Adrenal gland (tissue), 5 donors: Measurements from ENCODE around the gene CNTD1.

Experiments
- CTCF ChIP-seq, 6 experiments: fragments of 450-650 bp in 4 of 6; fragments of 200-600 bp in 2 of 6; sonication (generic) in 1 of 6; IDR thresholded peaks; 1 replicate in 5 of 6; 2 replicates in 1 of 6; pipeline versions ENCODE4 v1.5.1 to v1.8.0; 2016 to 2021; ENCODE audit warnings: antibody characterized with exemption in 6 of 6, mild to moderate bottlenecking in 2 of 6, moderate library complexity in 1 of 6
- POLR2A ChIP-seq, 2 donors: fragments of 450-650 bp; IDR thresholded peaks; one replicate each; pipeline ENCODE4 v1.6.1; 2017; ENCODE audit warnings: antibody characterized with exemption in 2 of 2, mild to moderate bottlenecking in 2 of 2, moderate library complexity in 1 of 2
- donor health status: DM: no; HTN: no; CAD: no.

GRCh38 chr17:42779304-42779935 lies 19.2 kb upstream of the CNTD1 start:
- TF ChIP-seq CTCF (IDR thresholded peaks at IDR 0.05) (no peak), POLR2A (IDR thresholded peaks at IDR 0.05) (no peak)
